ENCODE results near the gene TRIM28. TPM values are rescaled to one million over a fixed set of nuclear protein-coding genes. Genes with fewer than 3 reads are reported as not detected.
A peak's percentile ranks its signal among the peaks of the same experiment; 100 is the strongest.

TRIM28 gene
- total RNA-seq, 1 experiment from 2014 or later = 863 TPM

- no peaks in the 10 kb centered on the region for H3K27me3 ChIP-seq (replicated peaks; ENCODE audit: control insufficient read depth, insufficient read depth, low read length)
- POLR2A ChIA-PET = interaction anchor here (0.6 to 2.2 kb wide), 2 partner anchors 25 to 279 kb away, joined by 4 to 37 read pairs; partner anchors contain the start of gene TRIM28
- Mint-ChIP-seq H3K36me3 (ENCODE audit: insufficient read depth, unreplicated experiment) (peaks cover 44% of the 10 kb centered on the region), H3K4me3 (ENCODE audit: unreplicated experiment) (peak overlapping the region; percentile 85), H3K27me3 (ENCODE audit: insufficient read depth, unreplicated experiment) (no peaks in the 10 kb centered on the region), H3K4me1 (ENCODE audit: low read depth, unreplicated experiment) (peaks cover 20% of the 10 kb centered on the region), H3K9me3 (ENCODE audit: unreplicated experiment) (no peaks in the 10 kb centered on the region), H3K27ac (ENCODE audit: unreplicated experiment) (peak overlapping the region; percentile 85)
- intact Hi-C loops (cut with micrococcal nuclease; ENCODE audit: unreplicated experiment) = loop anchor here (1.0 to 2.0 kb wide), 8 partner anchors 19 to 190 kb away; partner anchors contain the start of genes RPS5, TRIM28, UBE2M and ZNF324
- no peak for DNase-seq
- H3K36me3 ChIP-seq (ENCODE audit: control insufficient read depth, insufficient read depth, low read length) = peaks cover 3% of the 10 kb centered on the region; the same call in 1 of the 2 replicates
- CTCF ChIA-PET = interaction anchor here (0.9 to 2.2 kb wide), 10 partner anchors 14 to 156 kb away, joined by 3 to 22 read pairs (median 4); partner anchors contain the start of genes CHMP2A, TRIM28, ZNF324B and ZNF497
- no TSS peak for BruUV-seq (replicated peaks)
- no peaks in the 10 kb centered on the region for H3K9me3 ChIP-seq
- H3K4me1 ChIP-seq = peaks cover 13% of the 10 kb centered on the region
- TF ChIP-seq, protein P1, sequence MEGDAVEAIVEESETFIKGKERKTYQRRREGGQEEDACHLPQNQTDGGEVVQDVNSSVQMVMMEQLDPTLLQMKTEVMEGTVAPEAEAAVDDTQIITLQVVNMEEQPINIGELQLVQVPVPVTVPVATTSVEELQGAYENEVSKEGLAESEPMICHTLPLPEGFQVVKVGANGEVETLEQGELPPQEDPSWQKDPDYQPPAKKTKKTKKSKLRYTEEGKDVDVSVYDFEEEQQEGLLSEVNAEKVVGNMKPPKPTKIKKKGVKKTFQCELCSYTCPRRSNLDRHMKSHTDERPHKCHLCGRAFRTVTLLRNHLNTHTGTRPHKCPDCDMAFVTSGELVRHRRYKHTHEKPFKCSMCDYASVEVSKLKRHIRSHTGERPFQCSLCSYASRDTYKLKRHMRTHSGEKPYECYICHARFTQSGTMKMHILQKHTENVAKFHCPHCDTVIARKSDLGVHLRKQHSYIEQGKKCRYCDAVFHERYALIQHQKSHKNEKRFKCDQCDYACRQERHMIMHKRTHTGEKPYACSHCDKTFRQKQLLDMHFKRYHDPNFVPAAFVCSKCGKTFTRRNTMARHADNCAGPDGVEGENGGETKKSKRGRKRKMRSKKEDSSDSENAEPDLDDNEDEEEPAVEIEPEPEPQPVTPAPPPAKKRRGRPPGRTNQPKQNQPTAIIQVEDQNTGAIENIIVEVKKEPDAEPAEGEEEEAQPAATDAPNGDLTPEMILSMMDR (IDR thresholded peaks at IDR 0.05; ENCODE audit: insufficient read depth in 1 of 2, low read depth in 1 of 2, low read length in 1 of 2, severe bottlenecking in 1 of 2, unreplicated experiment in 1 of 2) = no peak
- peak overlapping the region; percentile 55 for H3K4me3 ChIP-seq (ENCODE audit: low read depth, low read length)
Observed at GRCh38 chr19:58518256-58519086, 25.4 kb upstream of the TRIM28 start.

DNA sequence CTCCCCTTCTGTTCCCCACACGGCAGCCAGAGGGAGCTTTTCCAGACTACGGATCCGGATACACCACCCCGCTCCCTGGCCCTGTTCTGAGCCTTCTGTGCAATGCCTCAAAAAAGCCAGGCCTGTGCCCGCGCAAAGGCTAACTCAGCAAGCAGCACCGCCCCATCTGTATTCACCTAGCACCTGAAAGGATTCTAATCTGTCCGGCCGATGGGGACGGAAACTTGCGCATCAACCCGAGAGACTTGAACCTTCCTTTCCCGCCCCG, 24.8 kb upstream of the TRIM28 start:
- Mint-ChIP-seq H3K4me1 (ENCODE audit: low read depth, unreplicated experiment) (peaks cover 20% of the 10 kb centered on the region), H3K36me3 (ENCODE audit: insufficient read depth, unreplicated experiment) (peaks cover 40% of the 10 kb centered on the region), H3K9me3 (ENCODE audit: unreplicated experiment) (no peaks in the 10 kb centered on the region), H3K27me3 (ENCODE audit: insufficient read depth, unreplicated experiment) (no peaks in the 10 kb centered on the region), H3K4me3 (ENCODE audit: unreplicated experiment) (peak overlapping the region; percentile 85), H3K27ac (ENCODE audit: unreplicated experiment) (peak overlapping the region; percentile 85)
- Histone ChIP-seq H3K27me3 (replicated peaks; ENCODE audit: control insufficient read depth, insufficient read depth, low read length) (no peaks in the 10 kb centered on the region), H3K4me1 (peaks cover 13% of the 10 kb centered on the region), H3K4me3 (ENCODE audit: low read depth, low read length) (peak overlapping the region; percentile 55), H3K9me3 (no peaks in the 10 kb centered on the region), H3K36me3 (ENCODE audit: control insufficient read depth, insufficient read depth, low read length) (peaks cover 3% of the 10 kb centered on the region; the same call in 1 of the 2 replicates)
- no TSS peak for BruUV-seq (replicated peaks)
- intact Hi-C loops (cut with micrococcal nuclease; ENCODE audit: unreplicated experiment) = loop anchor here (1.0 to 2.0 kb wide), 8 partner anchors 19 to 190 kb away; partner anchors contain the start of genes RPS5, TRIM28, UBE2M and ZNF324
- ChIA-PET CTCF (interaction anchor here (0.9 to 2.2 kb wide), 11 partner anchors 14 to 156 kb away, joined by 3 to 22 read pairs (median 4); partner anchors contain the start of genes CHMP2A, TRIM28, ZNF324B and ZNF497), POLR2A (interaction anchor here (0.6 to 2.2 kb wide), 3 partner anchors 25 to 279 kb away, joined by 3 to 37 read pairs (median 4); partner anchors contain the start of gene TRIM28)
- DNase-seq = peak; percentile 84
- TF ChIP-seq, protein P1 (IDR thresholded peaks at IDR 0.05; ENCODE audit: insufficient read depth in 1 of 2, low read depth in 1 of 2, low read length in 1 of 2, severe bottlenecking in 1 of 2, unreplicated experiment in 1 of 2) = peak; percentile 46 to 83
